ENCODE measurements around the gene GAPDH. TPM values are rescaled to one million over a fixed set of nuclear protein-coding genes. Genes with fewer than 3 reads are reported as not detected.
A peak's percentile ranks its signal among the peaks of the same experiment; 100 is the strongest.

Gene GAPDH
- polyA plus RNA-seq, 1 donor, result 1,959 TPM

- no peak for DNase-seq
Measured at GRCh38 chr12:6526766-6527525, 7.4 kb upstream of the GAPDH start.

GRCh38 chr12:6527711-6528110 is 6.6 kb upstream of the GAPDH start:
- no peak for DNase-seq

DNA sequence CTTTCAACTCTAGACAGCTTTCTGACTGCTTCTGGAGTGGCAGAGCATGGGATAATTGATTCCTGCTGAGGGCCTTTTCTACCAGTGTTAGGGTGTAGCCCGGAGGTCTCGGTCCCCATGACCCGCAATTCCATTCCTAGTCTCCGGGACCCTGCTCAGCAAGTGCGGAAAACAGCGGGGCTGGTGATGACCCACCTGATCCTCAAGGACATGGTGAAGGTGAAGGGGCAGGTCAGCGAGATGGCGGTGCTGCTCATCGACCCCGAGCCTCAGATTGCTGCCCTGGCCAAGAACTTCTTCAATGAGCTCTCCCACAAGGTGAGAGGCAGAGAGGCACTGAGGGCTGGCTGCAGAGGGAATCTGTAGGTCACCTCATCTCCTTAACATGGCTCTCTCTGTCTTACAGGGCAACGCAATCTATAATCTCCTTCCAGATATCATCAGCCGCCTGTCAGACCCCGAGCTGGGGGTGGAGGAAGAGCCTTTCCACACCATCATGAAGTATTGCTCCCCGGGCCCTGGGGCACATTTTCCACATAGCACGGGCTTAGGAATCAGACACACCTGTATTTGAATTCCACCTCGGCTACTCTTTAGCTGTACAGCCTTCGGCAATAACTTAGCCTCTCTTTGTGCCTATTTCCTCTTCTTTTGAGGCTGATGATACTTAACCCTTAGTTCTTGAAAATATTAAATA is 5.6 kb upstream of the GAPDH start:
- no peak for DNase-seq

GRCh38 chr12:6529291-6529737 is 5.0 kb upstream of the GAPDH start:
- no peak for DNase-seq

DNA sequence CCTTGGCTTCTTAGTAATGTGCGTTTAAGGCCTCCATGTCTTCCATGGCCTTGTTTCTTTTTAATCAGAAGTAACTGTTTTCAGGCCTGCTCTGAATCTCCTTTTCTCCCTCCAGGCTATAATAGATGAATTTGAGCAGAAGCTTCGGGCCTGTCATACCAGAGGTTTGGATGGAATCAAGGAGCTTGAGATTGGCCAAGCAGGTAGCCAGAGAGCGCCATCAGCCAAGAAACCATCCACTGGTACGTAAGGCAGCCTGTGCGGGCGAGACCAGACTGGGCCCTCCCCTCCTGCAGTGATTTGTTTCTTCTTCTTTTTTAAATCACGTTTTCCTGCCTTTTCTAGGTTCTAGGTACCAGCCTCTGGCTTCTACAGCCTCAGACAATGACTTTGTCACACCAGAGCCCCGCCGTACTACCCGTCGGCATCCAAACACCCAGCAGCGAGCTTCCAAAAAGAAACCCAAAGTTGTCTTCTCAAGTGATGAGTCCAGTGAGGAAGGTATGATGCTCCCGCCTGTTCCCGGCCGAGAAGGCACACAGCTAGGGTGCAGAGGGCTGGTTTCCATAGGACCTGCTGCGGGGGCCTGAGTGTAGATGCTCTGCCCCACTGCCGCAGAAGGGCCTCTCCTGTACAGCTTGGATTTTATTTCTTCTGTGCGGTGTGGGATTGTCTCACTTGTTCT is 3.6 kb upstream of the GAPDH start:
- DNase-seq, result no peak

DNA sequence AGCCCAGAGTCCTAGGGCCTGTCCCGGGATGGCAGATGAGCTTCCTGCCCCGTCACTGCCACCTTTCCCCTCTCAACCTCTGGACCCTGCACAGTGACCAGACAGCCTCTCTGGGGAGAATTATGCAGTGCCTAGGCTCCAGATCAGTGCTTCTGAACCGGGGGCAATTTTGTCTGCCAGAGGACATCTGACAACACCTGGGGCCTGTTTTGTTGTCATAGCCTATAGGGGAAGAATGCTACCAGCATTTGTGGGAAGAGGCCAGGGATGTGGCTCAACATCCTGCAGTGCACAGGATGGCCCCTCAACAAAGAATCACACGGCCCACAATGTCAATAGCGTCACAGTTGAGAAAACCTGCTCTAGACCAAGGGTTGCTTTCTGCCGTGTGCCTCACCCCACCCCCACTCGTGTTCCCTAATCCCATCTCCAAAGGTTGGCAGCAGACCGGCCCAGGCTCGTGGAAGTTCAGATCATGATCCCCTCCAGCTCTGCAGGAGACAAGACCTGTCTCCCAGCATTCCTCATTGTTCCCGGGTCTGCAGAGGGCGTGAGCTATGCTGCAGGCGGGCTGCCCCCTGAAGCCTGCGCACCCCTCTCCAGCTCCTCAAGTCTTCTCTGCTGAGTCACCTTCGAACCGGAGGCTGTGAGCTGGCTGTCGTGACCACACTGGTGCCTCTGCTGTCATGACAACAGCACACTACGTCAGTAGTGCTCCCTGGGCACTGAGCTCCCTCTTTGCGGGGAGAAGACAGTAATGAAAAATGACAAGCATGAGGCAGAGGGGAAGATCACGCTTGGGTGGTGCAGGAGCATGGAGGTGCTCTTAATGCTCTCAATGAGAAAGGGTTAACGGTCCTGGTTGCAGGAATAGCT is 2.0 kb upstream of the GAPDH start:
- peak; percentile 30 for DNase-seq

DNA sequence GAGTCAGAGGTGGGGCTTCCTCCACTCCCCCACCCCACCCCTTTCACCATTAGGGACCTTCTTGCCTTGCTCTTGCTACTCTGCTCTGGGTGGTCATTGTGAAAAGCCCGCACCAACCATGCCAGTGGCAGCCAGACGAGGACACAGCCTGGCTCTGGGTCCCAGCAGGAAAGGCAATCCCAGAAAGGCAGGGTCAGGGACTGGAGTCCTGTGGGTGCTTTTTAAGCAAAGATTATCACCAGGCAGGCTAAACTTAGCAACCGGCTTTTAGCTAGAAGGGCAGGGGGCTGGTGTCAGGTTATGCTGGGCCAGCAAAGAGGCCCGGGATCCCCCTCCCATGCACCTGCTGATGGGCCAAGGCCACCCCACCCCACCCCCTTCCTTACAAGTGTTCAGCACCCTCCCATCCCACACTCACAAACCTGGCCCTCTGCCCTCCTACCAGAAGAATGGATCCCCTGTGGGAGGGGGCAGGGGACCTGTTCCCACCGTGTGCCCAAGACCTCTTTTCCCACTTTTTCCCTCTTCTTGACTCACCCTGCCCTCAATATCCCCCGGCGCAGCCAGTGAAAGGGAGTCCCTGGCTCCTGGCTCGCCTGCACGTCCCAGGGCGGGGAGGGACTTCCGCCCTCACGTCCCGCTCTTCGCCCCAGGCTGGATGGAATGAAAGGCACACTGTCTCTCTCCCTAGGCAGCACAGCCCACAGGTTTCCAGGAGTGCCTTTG is 1.2 kb upstream of the GAPDH start:
- DNase-seq, result peak; percentile 77

GRCh38 chr12:6533653-6533922 is 729 bp upstream of the GAPDH start:
- no peak for DNase-seq

DNA sequence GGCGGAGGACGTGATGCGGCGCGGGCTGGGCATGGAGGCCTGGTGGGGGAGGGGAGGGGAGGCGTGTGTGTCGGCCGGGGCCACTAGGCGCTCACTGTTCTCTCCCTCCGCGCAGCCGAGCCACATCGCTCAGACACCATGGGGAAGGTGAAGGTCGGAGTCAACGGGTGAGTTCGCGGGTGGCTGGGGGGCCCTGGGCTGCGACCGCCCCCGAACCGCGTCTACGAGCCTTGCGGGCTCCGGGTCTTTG is 303 bp downstream of the GAPDH start:
- DNase-seq, result no peak

DNA sequence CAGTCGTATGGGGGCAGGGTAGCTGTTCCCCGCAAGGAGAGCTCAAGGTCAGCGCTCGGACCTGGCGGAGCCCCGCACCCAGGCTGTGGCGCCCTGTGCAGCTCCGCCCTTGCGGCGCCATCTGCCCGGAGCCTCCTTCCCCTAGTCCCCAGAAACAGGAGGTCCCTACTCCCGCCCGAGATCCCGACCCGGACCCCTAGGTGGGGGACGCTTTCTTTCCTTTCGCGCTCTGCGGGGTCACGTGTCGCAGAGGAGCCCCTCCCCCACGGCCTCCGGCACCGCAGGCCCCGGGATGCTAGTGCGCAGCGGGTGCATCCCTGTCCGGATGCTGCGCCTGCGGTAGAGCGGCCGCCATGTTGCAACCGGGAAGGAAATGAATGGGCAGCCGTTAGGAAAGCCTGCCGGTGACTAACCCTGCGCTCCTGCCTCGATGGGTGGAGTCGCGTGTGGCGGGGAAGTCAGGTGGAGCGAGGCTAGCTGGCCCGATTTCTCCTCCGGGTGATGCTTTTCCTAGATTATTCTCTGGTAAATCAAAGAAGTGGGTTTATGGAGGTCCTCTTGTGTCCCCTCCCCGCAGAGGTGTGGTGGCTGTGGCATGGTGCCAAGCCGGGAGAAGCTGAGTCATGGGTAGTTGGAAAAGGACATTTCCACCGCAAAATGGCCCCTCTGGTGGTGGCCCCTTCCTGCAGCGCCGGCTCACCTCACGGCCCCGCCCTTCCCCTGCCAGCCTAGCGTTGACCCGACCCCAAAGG is 804 bp downstream of the GAPDH start:
- DNase-seq, result peak; percentile 37

DNA sequence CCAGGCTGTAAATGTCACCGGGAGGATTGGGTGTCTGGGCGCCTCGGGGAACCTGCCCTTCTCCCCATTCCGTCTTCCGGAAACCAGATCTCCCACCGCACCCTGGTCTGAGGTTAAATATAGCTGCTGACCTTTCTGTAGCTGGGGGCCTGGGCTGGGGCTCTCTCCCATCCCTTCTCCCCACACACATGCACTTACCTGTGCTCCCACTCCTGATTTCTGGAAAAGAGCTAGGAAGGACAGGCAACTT is 1.3 kb downstream of the GAPDH start:
- no peak for DNase-seq

GRCh38 chr12:6535960-6536847 is 1.9 kb downstream of the GAPDH start:
- DNase-seq, result no peak

DNA sequence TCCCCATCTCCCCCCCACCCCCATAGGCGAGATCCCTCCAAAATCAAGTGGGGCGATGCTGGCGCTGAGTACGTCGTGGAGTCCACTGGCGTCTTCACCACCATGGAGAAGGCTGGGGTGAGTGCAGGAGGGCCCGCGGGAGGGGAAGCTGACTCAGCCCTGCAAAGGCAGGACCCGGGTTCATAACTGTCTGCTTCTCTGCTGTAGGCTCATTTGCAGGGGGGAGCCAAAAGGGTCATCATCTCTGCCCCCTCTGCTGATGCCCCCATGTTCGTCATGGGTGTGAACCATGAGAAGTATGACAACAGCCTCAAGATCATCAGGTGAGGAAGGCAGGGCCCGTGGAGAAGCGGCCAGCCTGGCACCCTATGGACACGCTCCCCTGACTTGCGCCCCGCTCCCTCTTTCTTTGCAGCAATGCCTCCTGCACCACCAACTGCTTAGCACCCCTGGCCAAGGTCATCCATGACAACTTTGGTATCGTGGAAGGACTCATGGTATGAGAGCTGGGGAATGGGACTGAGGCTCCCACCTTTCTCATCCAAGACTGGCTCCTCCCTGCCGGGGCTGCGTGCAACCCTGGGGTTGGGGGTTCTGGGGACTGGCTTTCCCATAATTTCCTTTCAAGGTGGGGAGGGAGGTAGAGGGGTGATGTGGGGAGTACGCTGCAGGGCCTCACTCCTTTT is 2.7 kb downstream of the GAPDH start:
- DNase-seq, result no peak

DNA sequence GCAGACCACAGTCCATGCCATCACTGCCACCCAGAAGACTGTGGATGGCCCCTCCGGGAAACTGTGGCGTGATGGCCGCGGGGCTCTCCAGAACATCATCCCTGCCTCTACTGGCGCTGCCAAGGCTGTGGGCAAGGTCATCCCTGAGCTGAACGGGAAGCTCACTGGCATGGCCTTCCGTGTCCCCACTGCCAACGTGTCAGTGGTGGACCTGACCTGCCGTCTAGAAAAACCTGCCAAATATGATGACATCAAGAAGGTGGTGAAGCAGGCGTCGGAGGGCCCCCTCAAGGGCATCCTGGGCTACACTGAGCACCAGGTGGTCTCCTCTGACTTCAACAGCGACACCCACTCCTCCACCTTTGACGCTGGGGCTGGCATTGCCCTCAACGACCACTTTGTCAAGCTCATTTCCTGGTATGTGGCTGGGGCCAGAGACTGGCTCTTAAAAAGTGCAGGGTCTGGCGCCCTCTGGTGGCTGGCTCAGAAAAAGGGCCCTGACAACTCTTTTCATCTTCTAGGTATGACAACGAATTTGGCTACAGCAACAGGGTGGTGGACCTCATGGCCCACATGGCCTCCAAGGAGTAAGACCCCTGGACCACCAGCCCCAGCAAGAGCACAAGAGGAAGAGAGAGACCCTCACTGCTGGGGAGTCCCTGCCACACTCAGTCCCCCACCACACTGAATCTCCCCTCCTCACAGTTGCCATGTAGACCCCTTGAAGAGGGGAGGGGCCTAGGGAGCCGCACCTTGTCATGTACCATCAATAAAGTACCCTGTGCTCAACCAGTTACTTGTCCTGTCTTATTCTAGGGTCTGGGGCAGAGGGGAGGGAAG is 3.5 kb downstream of the GAPDH start:
- DNase-seq, result peak; percentile 60

DNA sequence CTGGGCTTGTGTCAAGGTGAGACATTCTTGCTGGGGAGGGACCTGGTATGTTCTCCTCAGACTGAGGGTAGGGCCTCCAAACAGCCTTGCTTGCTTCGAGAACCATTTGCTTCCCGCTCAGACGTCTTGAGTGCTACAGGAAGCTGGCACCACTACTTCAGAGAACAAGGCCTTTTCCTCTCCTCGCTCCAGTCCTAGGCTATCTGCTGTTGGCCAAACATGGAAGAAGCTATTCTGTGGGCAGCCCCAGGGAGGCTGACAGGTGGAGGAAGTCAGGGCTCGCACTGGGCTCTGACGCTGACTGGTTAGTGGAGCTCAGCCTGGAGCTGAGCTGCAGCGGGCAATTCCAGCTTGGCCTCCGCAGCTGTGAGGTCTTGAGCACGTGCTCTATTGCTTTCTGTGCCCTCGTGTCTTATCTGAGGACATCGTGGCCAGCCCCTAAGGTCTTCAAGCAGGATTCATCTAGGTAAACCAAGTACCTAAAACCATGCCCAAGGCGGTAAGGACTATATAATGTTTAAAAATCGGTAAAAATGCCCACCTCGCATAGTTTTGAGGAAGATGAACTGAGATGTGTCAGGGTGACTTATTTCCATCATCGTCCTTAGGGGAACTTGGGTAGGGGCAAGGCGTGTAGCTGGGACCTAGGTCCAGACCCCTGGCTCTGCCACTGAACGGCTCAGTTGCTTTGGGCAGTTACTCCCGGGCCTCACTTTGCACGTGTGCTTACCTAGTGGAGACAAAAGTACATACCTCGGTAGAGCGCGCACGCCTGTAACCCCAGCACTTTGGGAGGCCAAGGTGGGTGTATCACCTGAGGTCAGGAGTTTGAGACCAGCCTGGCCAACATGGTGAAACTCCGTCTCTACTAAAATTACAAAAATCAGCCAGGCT is 4.3 kb downstream of the GAPDH start:
- no peak for DNase-seq

GRCh38 chr12:6539314-6539682 is 5.0 kb downstream of the GAPDH start:
- DNase-seq, result no peak

DNA sequence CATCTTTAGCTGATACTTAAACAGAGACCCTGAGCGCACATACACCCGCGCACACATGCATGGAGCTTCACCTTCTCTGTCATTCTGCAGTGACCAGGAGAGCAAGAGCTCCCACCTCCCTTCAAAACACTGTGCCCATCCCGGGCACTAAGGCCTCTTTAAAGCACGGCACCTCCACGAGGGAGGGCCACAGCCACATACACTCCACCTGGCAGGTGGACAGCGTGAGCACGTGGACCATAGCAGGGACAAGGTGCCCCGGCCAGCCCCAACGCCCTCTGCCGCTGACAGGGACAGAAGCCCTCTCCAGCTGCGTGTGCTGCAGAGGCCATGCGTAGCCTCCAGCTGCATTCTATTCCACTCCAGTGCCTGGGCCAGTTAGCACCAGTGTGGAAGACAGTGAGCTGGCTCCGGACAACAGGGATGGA is 5.4 kb downstream of the GAPDH start:
- no peak for DNase-seq
